ENCODE measurements around the gene RCOR1.

DNA sequence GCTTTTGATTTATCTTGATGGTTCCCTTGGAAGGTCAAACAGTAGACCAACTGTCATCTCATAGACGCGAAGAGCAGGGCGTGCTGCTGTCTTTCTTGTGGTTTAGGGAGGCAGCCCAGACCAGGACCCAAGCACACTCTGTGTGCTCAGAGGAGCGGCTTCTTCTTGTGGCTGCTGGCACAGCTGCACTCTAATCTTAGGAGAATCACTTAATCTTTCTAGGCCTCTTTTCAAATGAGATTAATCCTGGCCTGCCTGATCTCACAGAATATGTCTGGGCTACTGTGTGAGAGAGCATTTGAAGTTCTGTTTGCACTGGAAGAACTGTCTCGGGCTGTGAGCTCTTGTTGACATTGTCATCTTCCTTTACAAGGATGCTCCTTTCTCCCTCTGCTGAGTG, 124.8 kb downstream of the RCOR1 start:
- TF ChIP-seq, protein P1, sequence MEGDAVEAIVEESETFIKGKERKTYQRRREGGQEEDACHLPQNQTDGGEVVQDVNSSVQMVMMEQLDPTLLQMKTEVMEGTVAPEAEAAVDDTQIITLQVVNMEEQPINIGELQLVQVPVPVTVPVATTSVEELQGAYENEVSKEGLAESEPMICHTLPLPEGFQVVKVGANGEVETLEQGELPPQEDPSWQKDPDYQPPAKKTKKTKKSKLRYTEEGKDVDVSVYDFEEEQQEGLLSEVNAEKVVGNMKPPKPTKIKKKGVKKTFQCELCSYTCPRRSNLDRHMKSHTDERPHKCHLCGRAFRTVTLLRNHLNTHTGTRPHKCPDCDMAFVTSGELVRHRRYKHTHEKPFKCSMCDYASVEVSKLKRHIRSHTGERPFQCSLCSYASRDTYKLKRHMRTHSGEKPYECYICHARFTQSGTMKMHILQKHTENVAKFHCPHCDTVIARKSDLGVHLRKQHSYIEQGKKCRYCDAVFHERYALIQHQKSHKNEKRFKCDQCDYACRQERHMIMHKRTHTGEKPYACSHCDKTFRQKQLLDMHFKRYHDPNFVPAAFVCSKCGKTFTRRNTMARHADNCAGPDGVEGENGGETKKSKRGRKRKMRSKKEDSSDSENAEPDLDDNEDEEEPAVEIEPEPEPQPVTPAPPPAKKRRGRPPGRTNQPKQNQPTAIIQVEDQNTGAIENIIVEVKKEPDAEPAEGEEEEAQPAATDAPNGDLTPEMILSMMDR (IDR thresholded peaks at IDR 0.05): no peak
- TF ChIP-seq POLR2A (IDR thresholded peaks at IDR 0.05): no peak
- no peak for TF ChIP-seq EP300 (IDR thresholded peaks at IDR 0.05)

Data from ovary (tissue), 3 donors.